ENCODE measurements around the gene CFL1.

Gene CFL1

DNA sequence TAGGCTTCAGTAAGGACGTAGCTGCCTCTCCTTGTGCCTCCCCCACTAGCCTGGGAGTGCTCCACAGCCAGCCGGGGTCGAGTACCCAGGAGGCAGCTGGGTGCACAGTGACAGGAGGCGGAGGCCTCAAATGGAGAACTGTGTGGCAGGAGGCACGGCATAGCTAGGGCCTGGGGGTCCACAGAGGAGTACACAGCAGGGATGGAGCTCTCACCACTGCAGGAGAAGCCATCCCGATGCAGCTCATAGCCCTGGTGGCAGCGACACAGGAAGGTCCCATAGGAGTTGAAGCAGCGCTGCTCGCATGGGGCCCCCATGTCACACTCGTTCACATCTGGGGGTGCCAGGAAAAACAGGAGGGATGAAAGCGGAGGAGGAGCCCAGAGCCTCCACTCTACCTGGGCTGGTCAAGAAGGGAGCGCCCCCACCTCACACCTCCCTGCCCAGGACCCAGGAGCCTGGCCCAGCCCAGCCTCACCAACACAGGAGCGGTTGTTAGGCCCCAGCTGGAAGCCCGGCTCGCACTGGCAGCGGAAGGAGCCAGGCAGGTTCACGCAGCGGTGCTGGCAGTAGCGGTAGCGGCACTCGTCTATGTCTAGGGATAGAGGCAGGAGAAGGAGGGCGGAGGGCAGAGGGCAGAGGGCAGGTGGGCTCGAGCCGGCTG lies 11.8 kb upstream of the CFL1 start:
- no peak for DNase-seq

GRCh38 chr11:65868907-65869306 lies 10.9 kb upstream of the CFL1 start:
- no peak for DNase-seq

DNA sequence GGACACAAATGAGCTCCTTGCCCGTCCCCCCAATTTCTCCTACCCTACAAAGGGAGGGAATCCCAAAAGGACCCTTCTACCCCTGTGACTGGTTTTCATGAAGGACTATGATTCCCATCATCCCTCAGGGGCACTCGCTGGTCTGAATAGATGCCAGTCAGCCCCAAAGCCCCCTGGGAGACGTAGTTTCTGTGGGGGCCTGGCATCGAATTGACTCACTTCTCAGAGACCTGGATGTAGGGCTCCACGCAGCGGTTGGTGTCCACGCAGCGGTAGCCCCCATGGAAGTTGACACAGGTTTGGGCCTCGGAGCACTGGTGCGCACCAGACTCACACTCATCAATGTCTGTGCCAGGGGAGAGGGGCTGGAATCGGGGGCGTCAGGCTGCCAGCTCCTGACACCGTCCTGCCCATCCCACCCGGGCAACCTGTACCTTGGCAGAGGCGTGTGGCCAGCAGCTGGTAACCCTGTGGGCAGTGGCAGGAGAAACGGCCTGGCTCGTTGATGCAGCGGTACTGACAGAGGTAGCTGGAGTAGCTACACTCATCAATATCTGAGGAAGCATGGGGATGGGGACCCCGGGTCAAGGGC lies 10.2 kb upstream of the CFL1 start:
- DNase-seq, result no peak

- DNase-seq, result no peak
These were observed 9.5 kb upstream of the CFL1 start for GRCh38 chr11:65867284-65868071.

- no peak for DNase-seq
These were observed 8.7 kb upstream of the CFL1 start for GRCh38 chr11:65866509-65867283.

DNA sequence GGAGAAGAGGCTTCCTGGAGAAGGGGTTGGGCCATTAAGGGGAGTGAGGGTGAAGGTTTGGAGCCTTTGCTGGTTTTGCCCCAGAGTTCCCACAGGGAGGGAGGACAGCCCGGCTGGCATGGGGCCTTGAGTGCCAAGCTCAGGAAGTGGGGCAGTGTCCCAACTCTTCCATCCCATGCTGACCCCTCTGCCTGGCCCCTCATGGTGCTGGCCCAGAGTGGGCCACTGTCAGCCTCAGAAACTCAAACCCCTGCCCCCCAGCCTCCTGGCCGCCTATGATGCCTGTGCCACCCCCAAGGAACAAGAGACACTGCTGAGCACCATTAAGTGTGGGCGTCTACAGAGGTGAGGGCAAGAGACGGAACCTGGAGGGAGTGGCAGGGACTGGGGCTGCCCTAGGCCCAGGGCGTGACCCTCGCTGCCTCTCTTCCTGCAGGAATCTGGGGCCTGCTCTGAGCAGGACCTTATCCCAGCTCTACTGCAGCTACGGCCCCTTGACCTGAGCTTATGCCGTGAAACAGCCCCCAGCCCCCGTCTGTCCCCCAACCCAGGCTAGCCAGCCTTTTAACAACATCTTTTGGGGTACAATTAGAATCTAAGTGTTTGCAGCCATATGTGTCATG lies 7.7 kb upstream of the CFL1 start:
- DNase-seq, result no peak

- no peak for DNase-seq
These were observed 6.9 kb upstream of the CFL1 start for GRCh38 chr11:65864706-65865471.

- no peak for DNase-seq
These were observed 6.1 kb upstream of the CFL1 start for GRCh38 chr11:65863889-65864705.

DNA sequence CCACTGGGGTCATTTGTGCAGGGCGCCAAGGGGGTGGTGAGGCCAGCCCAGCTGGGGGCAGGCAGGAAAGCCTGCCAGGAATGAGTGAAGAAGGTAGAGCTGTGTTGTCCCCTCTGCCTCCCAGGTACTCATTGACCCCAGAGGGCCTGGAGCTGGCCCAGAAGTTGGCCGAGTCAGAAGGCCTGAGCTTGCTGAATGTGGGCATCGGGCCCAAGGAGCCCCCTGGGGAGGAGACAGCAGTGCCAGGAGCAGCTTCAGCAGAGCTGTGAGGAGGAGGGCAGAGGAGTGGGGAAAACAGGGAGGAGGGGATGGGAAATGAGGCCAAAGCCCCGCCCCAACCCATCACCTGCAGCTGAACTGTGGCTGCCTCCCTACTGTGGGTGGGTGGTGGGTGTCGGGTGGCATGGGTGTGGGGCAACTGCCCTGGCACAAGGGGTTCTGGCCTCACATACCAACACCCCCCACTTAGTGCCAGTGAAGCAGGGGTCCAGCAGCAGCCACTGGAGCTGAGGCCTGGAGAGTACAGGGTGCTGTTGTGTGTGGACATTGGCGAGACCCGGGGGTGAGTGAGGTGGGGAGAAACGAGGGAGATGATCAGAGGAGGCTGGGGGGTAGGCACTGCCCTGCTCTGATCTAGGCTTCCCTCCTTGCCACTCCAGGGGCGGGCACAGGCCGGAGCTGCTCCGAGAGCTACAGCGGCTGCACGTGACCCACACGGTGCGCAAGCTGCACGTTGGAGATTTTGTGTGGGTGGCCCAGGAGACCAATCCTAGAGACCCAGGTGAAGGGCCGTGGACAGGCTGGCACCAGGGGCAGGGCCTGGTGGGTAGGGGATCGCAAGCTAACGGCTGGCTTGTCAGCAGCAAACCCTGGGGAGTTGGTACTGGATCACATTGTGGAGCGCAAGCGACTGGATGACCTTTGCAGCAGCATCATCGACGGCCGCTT lies 5.2 kb upstream of the CFL1 start:
- no peak for DNase-seq

- no peak for DNase-seq
These were observed 4.3 kb upstream of the CFL1 start for GRCh38 chr11:65862191-65862735.

GRCh38 chr11:65861533-65862183 lies 3.7 kb upstream of the CFL1 start:
- no peak for DNase-seq

DNA sequence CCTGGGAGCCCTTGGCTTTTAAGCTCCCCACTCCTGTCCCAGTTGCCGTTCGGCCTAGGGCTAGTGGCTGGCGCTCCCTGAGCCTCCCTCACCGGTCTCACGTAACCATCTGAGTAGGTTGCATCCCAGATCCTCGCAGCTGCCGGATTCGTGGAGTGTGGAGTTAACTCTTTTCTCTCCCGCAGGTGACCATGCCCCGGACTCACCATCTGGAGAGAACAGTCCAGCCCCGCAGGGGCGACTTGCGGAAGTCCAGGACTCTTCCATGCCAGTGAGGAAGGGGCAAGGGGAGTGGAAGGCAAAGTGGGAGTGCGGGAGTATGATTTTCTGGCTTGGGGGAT lies 3.2 kb upstream of the CFL1 start:
- DNase-seq, result no peak

GRCh38 chr11:65860278-65861164 lies 2.5 kb upstream of the CFL1 start, which contains the start of gene MUS81:
Gene MUS81 (plus strand): TSS chr11:65860433. CDS start chr11:65860754, 321 bp downstream.
- DNase-seq, result peak; percentile 84 to 95

- DNase-seq, result no peak
These were observed 1.9 kb upstream of the CFL1 start for GRCh38 chr11:65859812-65860277.

DNA sequence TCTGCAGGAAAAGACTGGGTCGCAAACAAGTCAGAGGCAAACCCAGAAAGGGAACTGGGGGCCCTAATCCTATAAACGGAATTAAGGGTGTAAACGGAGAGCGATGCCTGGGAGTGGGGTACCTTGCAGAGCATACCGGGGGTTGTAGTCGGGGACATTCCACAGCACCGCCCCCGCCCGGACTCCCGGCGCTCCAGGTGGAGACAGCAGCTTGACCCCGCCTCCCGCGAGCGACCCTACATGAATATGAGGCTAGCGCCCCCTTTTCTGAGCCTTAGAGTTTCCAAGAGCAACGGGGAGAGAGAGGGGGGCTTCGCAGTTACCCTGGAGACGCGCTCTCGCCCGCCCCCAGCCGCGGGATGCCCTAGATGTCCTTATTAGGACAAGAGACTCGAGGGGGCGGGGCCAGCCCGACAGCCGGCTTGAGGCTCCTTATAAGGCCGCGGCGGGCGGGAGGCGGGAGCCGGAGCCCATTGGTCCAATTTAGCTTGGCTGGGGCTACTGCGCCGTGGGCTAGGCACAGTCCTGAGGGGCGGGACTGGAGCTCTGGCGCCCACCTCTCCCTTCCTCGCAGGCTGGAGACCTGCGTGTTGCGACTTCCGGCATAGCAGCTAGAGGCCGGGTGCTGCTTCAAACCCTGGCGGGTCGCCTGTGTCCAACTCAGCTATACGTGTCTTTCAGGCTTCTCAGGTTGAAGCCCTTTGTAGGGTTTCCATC lies 1.3 kb upstream of the CFL1 start:
- peak; percentile 96 to 98 for DNase-seq

- DNase-seq, result no peak
These were observed 704 bp upstream of the CFL1 start for GRCh38 chr11:65858681-65859087.

DNA sequence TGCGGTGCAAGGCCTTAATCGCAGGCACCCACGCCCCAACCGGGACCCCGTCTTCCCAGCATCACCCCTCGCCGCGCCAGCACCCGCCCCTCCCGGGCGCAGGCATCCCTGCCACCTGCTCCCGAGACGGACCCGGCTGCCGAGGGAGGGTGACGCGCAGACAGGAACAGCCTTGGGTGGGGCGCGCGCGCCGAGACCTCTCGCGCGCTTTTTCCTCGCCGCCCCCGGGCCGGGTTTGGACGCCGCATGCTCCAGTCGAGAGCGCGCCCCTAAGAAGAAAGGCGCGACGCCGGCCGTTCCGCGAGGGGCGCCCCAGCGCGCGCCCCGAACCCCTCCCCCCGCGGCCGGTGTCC lies 504 bp downstream of the CFL1 start:
- peak in 1 of 2 donors; percentile 21 for DNase-seq

All from inflammatory macrophage treated with lipopolysaccharide for 1 hour (primary cell).